ENCODE data around the gene BCAR3. TPM values are rescaled to one million over a fixed set of nuclear protein-coding genes. Genes with fewer than 3 reads are reported as not detected.
A peak's percentile ranks its signal among the peaks of the same experiment; 100 is the strongest.

BCAR3 gene
- polyA plus RNA-seq, 2 of the 4 experiments (the other 2 are of a cell fraction): 31.6 to 33.4 TPM

- no peak for TF ChIP-seq REST (IDR thresholded peaks at IDR 0.05)
- no peak for TF ChIP-seq ZSCAN20 (CRISPR knock-in tag; IDR thresholded peaks at IDR 0.05)
- no peak for TF ChIP-seq JUNB (IDR thresholded peaks at IDR 0.05)
These were observed 40.8 kb downstream of the BCAR3 start (continued) for GRCh38 chr1:93640656-93641440.

- H3K4me1 ChIP-seq: peaks cover 28% of the 10 kb centered on the region
- no peaks in the 10 kb centered on the region for H3K9me3 ChIP-seq
These were observed 42.7 kb downstream of the BCAR3 start for GRCh38 chr1:93638981-93639380.

DNA sequence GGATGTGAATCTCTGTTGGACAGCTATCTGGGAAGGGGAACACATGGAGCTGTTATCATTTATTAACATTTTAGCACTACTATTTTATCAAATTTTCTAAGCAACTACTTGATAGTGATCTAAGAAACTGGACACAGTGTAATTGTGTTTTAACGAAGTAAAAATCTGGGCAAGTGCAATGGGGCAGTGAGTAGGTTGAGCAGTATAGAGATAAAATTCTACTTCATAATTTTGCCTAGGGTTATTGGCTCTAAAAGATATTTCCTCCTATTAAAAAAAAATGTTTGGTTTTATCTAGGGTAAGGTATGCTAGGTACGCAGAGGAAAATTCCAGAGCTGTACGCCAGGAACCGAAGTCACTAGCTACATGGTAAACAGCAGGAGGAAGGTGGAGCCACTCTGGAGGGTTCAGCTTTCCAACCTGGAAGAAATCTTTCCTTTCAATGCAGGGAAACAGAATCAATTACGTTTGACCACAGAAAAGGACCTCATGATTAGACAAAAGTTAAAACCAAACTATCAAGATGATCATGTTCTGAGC, 43.3 kb downstream of the BCAR3 start:
- H3K27ac ChIP-seq: peak overlapping the region; percentile 33 to 64; a peak in 4 of 6 replicates
- no peak for TF ChIP-seq MAZ (IDR thresholded peaks at IDR 0.05; ENCODE audit: borderline replicate concordance, low read depth, low read length)
- TF ChIP-seq ZNF302 (CRISPR knock-in tag; IDR thresholded peaks at IDR 0.05): no peak
- TF ChIP-seq POLR2A (IDR thresholded peaks at IDR 0.05; ENCODE audit: low read length): no peak
- no peak for TF ChIP-seq GATA3 (IDR thresholded peaks at IDR 0.05; ENCODE audit: borderline replicate concordance)
- TF ChIP-seq HDAC2 (IDR thresholded peaks at IDR 0.05): no peak
- no peak for TF ChIP-seq REST (IDR thresholded peaks at IDR 0.05)
- no peak for TF ChIP-seq TP53 (CRISPR knock-in tag; IDR thresholded peaks at IDR 0.05)
- no peak for TF ChIP-seq TFCP2L1 (CRISPR knock-in tag; IDR thresholded peaks at IDR 0.05)
- no peak for TF ChIP-seq EHMT2 (IDR thresholded peaks at IDR 0.05; ENCODE audit: low read depth)
- no peak for TF ChIP-seq CBX2 (IDR thresholded peaks at IDR 0.05; ENCODE audit: borderline replicate concordance, low read depth)
- TF ChIP-seq NPAS2 (CRISPR knock-in tag; IDR thresholded peaks at IDR 0.05; ENCODE audit: borderline replicate concordance): no peak
- no peak for TF ChIP-seq MAX (IDR thresholded peaks at IDR 0.05)
- no peak for TF ChIP-seq BHLHE40 (IDR thresholded peaks at IDR 0.05; ENCODE audit: low read depth, low read length)
- TF ChIP-seq RNF2 (IDR thresholded peaks at IDR 0.05; ENCODE audit: borderline replicate concordance, low read depth): no peak
- no peak for TF ChIP-seq CEBPB (IDR thresholded peaks at IDR 0.05)
- no peak for TF ChIP-seq KDM1A (IDR thresholded peaks at IDR 0.05; ENCODE audit: low read depth)
- no peaks in the 10 kb centered on the region for H3K9me3 ChIP-seq
- DNase-seq (ENCODE audit: low read depth in 1 of 2, low spot score in 1 of 2): no peak
- 52% methylated on average over 5 of the region's 5 CpGs for WGBS (ENCODE audit: missing lambda C conversion rate)
- 0 out of 6 replicates have a peak, but pooled peaks of 1 of the 2 experiments have one; percentile 54 for ATAC-seq
- ChIA-PET CTCF (interaction anchor here (1.6 to 5.9 kb wide), 3 partner anchors 8 to 206 kb away, joined by 3 to 37 read pairs (median 13); no protein-coding TSS in a partner anchor), POLR2A (interaction anchor here (0.7 kb wide), 1 partner anchor 9 kb away, joined by 3 read pairs; no protein-coding TSS in a partner anchor)
- H3K4me1 ChIP-seq: peaks cover 28% of the 10 kb centered on the region
- peak overlapping the region; percentile 39; the same call in 2 of the 3 replicates for H3K4me2 ChIP-seq
- no peak for FAIRE-seq
- no peak overlapping the region for H3K4me3 ChIP-seq

More at GRCh38 chr1:93638981-93639380, 42.7 kb downstream of the BCAR3 start:
- Histone ChIP-seq H3K4me3 (no peak overlapping the region), H3K27ac (peak overlapping the region; percentile 33 to 64; a peak in 4 of 6 replicates), H3K4me2 (peak overlapping the region; percentile 39; the same call in 1 of the 3 replicates)
- POLR2A ChIA-PET: interaction anchor here (0.7 kb wide), 1 partner anchor 9 kb away, joined by 3 read pairs; no protein-coding TSS in a partner anchor
- CTCF ChIA-PET: interaction anchor here (1.9 to 5.9 kb wide), 2 partner anchors 9 to 175 kb away, joined by 13 to 37 read pairs; no protein-coding TSS in a partner anchor
- no peak for FAIRE-seq
- WGBS (ENCODE audit: missing lambda C conversion rate): 75% methylated on average over 8 of the region's 8 CpGs
- DNase-seq (ENCODE audit: low read depth in 1 of 2, low spot score in 1 of 2): no peak
- TF ChIP-seq, protein P1, sequence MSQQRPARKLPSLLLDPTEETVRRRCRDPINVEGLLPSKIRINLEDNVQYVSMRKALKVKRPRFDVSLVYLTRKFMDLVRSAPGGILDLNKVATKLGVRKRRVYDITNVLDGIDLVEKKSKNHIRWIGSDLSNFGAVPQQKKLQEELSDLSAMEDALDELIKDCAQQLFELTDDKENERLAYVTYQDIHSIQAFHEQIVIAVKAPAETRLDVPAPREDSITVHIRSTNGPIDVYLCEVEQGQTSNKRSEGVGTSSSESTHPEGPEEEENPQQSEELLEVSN (IDR thresholded peaks at IDR 0.05; ENCODE audit: borderline replicate concordance, low read depth): no peak
- no peak for TF ChIP-seq EHMT2 (IDR thresholded peaks at IDR 0.05; ENCODE audit: low read depth)
- TF ChIP-seq GATA3 (IDR thresholded peaks at IDR 0.05; ENCODE audit: borderline replicate concordance): no peak
- TF ChIP-seq ZNF302 (CRISPR knock-in tag; IDR thresholded peaks at IDR 0.05): no peak
- no peak for TF ChIP-seq EHF (CRISPR knock-in tag; IDR thresholded peaks at IDR 0.05)
- no peak for TF ChIP-seq MAZ (IDR thresholded peaks at IDR 0.05; ENCODE audit: borderline replicate concordance, low read depth, low read length)
- TF ChIP-seq, protein P2, sequence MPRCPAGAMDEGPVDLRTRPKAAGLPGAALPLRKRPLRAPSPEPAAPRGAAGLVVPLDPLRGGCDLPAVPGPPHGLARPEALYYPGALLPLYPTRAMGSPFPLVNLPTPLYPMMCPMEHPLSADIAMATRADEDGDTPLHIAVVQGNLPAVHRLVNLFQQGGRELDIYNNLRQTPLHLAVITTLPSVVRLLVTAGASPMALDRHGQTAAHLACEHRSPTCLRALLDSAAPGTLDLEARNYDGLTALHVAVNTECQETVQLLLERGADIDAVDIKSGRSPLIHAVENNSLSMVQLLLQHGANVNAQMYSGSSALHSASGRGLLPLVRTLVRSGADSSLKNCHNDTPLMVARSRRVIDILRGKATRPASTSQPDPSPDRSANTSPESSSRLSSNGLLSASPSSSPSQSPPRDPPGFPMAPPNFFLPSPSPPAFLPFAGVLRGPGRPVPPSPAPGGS (IDR thresholded peaks at IDR 0.05): no peak
- no peak for TF ChIP-seq FOSB (CRISPR knock-in tag; IDR thresholded peaks at IDR 0.05)
- TF ChIP-seq ZSCAN20 (CRISPR knock-in tag; IDR thresholded peaks at IDR 0.05): no peak
- TF ChIP-seq HOXB5 (CRISPR knock-in tag; IDR thresholded peaks at IDR 0.05): no peak
- no peak for ATAC-seq

Data from A549 (cell line).